ENCODE measurements around the gene AIMP2.
A peak's percentile ranks its signal among the peaks of the same experiment; 100 is the strongest.
"Not testable (repeated sequence)": the region's sequence is repeated elsewhere in the genome, so short reads cannot be mapped to it uniquely, and the experiment has no call there.

Gene AIMP2

GRCh38 chr7:6026820-6027311, 17.8 kb downstream of the AIMP2 start:
- peak; percentile 93 for DNase-seq

- no peak for DNase-seq
Measured at GRCh38 chr7:6027806-6028365, 18.8 kb downstream of the AIMP2 start.

- DNase-seq, result no peak
Measured at GRCh38 chr7:6028563-6028962, 19.5 kb downstream of the AIMP2 start.

- DNase-seq, result no peak
Measured at GRCh38 chr7:6030988-6031387, 21.9 kb downstream of the AIMP2 start, which contains the start of gene ANKRD61. Gene ANKRD61 (plus strand): TSS chr7:6031376. CDS start chr7:6031376, 0 bp downstream.

GRCh38 chr7:6031567-6031966, 22.5 kb downstream of the AIMP2 start:
- no peak for DNase-seq

GRCh38 chr7:6032167-6032566, 23.1 kb downstream of the AIMP2 start:
- DNase-seq, result no peak

- DNase-seq, result no peak
Measured at GRCh38 chr7:6032641-6033040, 23.6 kb downstream of the AIMP2 start.

GRCh38 chr7:6035165-6035564, 26.1 kb downstream of the AIMP2 start:
- no peak for DNase-seq

GRCh38 chr7:6035686-6036085, 26.6 kb downstream of the AIMP2 start:
- no peak for DNase-seq

- no peak for DNase-seq
Measured at GRCh38 chr7:6049780-6050179, 40.7 kb downstream of the AIMP2 start.

GRCh38 chr7:6051185-6051584, 42.1 kb downstream of the AIMP2 start:
- DNase-seq, result not testable (repeated sequence)

- no peak for DNase-seq
Measured at GRCh38 chr7:6056616-6057015, 47.5 kb downstream of the AIMP2 start.

GRCh38 chr7:6057316-6058129, 48.5 kb downstream of the AIMP2 start:
- no peak for DNase-seq

- not testable (repeated sequence) for DNase-seq
Measured at GRCh38 chr7:6059941-6060340, 50.9 kb downstream of the AIMP2 start.

- DNase-seq, result no peak
Measured at GRCh38 chr7:6071406-6071805, 62.3 kb downstream of the AIMP2 start.

All from inflammatory macrophage treated with lipopolysaccharide for 4 hours (primary cell).